Transverse colon (tissue), 3 donors: ENCODE results near the gene MSI2.

Experiments used
- POLR2A ChIP-seq: fragments of 450-650 bp; IDR thresholded peaks from one replicate; pipeline ENCODE4 v1.6.1; 2016; ENCODE audit warnings: antibody characterized with exemption, mild to moderate bottlenecking, moderate library complexity
- TF ChIP-seq, protein P1 (sequence below), 5 experiments: fragments of 200-600 bp in 3 of 5; fragments of 450-650 bp in 2 of 5; sonication (generic) in 3 of 5; IDR thresholded peaks; 1 replicate in 2 of 5; 2 replicates in 3 of 5; pipeline ENCODE4 v1.5.1; 2016 to 2017; ENCODE audit warnings: antibody characterized with exemption in 5 of 5, inconsistent platforms in 3 of 5, mild to moderate bottlenecking in 2 of 5, moderate library complexity in 1 of 5

- TF ChIP-seq, protein P1, sequence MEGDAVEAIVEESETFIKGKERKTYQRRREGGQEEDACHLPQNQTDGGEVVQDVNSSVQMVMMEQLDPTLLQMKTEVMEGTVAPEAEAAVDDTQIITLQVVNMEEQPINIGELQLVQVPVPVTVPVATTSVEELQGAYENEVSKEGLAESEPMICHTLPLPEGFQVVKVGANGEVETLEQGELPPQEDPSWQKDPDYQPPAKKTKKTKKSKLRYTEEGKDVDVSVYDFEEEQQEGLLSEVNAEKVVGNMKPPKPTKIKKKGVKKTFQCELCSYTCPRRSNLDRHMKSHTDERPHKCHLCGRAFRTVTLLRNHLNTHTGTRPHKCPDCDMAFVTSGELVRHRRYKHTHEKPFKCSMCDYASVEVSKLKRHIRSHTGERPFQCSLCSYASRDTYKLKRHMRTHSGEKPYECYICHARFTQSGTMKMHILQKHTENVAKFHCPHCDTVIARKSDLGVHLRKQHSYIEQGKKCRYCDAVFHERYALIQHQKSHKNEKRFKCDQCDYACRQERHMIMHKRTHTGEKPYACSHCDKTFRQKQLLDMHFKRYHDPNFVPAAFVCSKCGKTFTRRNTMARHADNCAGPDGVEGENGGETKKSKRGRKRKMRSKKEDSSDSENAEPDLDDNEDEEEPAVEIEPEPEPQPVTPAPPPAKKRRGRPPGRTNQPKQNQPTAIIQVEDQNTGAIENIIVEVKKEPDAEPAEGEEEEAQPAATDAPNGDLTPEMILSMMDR (IDR thresholded peaks at IDR 0.05): no peak
- TF ChIP-seq POLR2A: no peak
These were observed 262.6 kb downstream of the MSI2 start for GRCh38 chr17:57518587-57519581.
